SK-N-SH (cell line): ENCODE data around the gene ARHGDIB. TPM values are rescaled to one million over a fixed set of nuclear protein-coding genes. Genes with fewer than 3 reads are reported as not detected.

Experiments used
- CTCF ChIA-PET: fragments of 300-600, 350-600 bp; formaldehyde crosslinking; extraction: SDS; loops from one replicate; lab custom pipeline; 2021; lab: Yijun Ruan, JAX
- POLR2A ChIA-PET: fragments of 350-600 bp; sonication (Branson Sonifier 250); formaldehyde crosslinking; extraction: SDS; loops from one replicate; lab custom pipeline; 2020; ENCODE audit warnings: antibody characterized with exemption, inconsistent platforms; lab: Yijun Ruan, JAX
- DNase-seq: peaks from one replicate; pipeline ENCODE4 v3.0.0; 2012
- H2AFZ ChIP-seq: fragments of 200-600 bp; sonication (generic); 2 replicates; pipeline ENCODE4 v1.8.1; 2016; ENCODE audit warnings: antibody characterized with exemption, mild to moderate bottlenecking, low read depth
- H3F3A ChIP-seq: fragments of 200-600 bp; sonication (generic); replicated peaks from 2 replicates; pipeline ENCODE3; 2016; ENCODE audit warnings: antibody characterized with exemption, mild to moderate bottlenecking; ENCODE audit not compliant: insufficient read depth
- H3K27ac ChIP-seq, 2 experiments: fragments of 200-500 bp in 1 of 2; fragments of 200-600 bp in 1 of 2; sonication (Bioruptor generic) in 1 of 2; sonication (generic), shearing (Covaris generic) in 1 of 2; 2 replicates each; pipeline versions ENCODE4 v1.5.1 to v1.6.1; 2014 to 2016; ENCODE audit warnings: low read depth in 2 of 2, inconsistent platforms in 1 of 2, low read length in 1 of 2, mild to moderate bottlenecking in 1 of 2, mixed read lengths in 1 of 2
- H3K27me3 ChIP-seq: fragments of 200-600 bp; sonication (generic), shearing (Covaris generic); 2 replicates; pipeline ENCODE4 v1.6.1; 2016; ENCODE audit warnings: mixed run types; ENCODE audit not compliant: insufficient read depth
- H3K36me3 ChIP-seq, 2 experiments: fragments of 200-500 bp in 1 of 2; fragments of 200-600 bp in 1 of 2; sonication (Bioruptor generic) in 1 of 2; sonication (generic) in 1 of 2; replicated peaks in 1 of 2; 2 replicates each; pipeline versions ENCODE3 to v1.5.1; 2014 to 2016; ENCODE audit warnings: low read length in 1 of 2, mild to moderate bottlenecking in 1 of 2; ENCODE audit not compliant: insufficient read depth in 2 of 2, control insufficient read depth in 1 of 2
- H3K4me1 ChIP-seq, 2 experiments: fragments of 200-500 bp in 1 of 2; fragments of 200-600 bp in 1 of 2; sonication (Bioruptor generic) in 1 of 2; sonication (generic), shearing (Covaris generic) in 1 of 2; 2 replicates each; pipeline versions ENCODE4 v1.5.1 to v1.6.1; 2014 to 2016; ENCODE audit warnings: low read depth in 1 of 2, low read length in 1 of 2, mixed run types in 1 of 2; ENCODE audit not compliant: insufficient read depth in 2 of 2, control insufficient read depth in 1 of 2
- H3K4me2 ChIP-seq: fragments of 200-600 bp; sonication (generic), shearing (Covaris generic); 2 replicates; pipeline ENCODE4 v1.6.1; 2017; ENCODE audit warnings: mixed run types
- H3K4me3 ChIP-seq, 2 experiments: fragments of 200-500 bp in 1 of 2; fragments of 200-600 bp in 1 of 2; sonication (Bioruptor generic) in 1 of 2; sonication (generic), shearing (Covaris generic) in 1 of 2; 2 replicates each; pipeline versions ENCODE4 v1.5.1 to v1.8.1; 2014 to 2016; ENCODE audit warnings: low read depth in 2 of 2, inconsistent platforms in 1 of 2, low read length in 1 of 2, mild to moderate bottlenecking in 1 of 2, mixed read lengths in 1 of 2, moderate library complexity in 1 of 2
- H3K79me2 ChIP-seq: fragments of 200-600 bp; sonication (generic); 2 replicates; pipeline ENCODE4 v1.8.1; 2017; ENCODE audit warnings: mild to moderate bottlenecking; ENCODE audit not compliant: insufficient read depth
- H3K9ac ChIP-seq: fragments of 200-600 bp; sonication (generic); 2 replicates; pipeline ENCODE4 v1.6.1; 2017; ENCODE audit warnings: mixed run types
- H3K9me2 ChIP-seq: fragments of 200-600 bp; sonication (generic); 2 replicates; pipeline ENCODE4 v1.6.1; 2017; ENCODE audit warnings: mixed run types
- H3K9me3 ChIP-seq: fragments of 200-600 bp; sonication (generic); 2 replicates; pipeline ENCODE4 v1.6.1; 2017; ENCODE audit warnings: mixed run types, mild to moderate bottlenecking, moderate library complexity
- H4K20me1 ChIP-seq: fragments of 200-600 bp; sonication (generic); 2 replicates; pipeline ENCODE4 v1.6.1; 2017; ENCODE audit warnings: mild to moderate bottlenecking, mixed run types; ENCODE audit not compliant: insufficient read depth
- CHD2 ChIP-seq: fragments of 150-350 bp; IDR thresholded peaks from 2 replicates; pipeline ENCODE4 v1.6.1; 2018; ENCODE audit warnings: low read length; ENCODE audit not compliant: partially characterized antibody
- CTCF ChIP-seq: fragments of 200-600 bp; sonication (generic); IDR thresholded peaks from 2 replicates; pipeline ENCODE4 v1.6.1; 2017; ENCODE audit warnings: antibody characterized with exemption, mild to moderate bottlenecking, moderate library complexity
- ELF1 ChIP-seq: IDR thresholded peaks from 2 replicates; pipeline ENCODE4 v1.4.0; 2012
- FOSL2 ChIP-seq: IDR thresholded peaks from 2 replicates; pipeline ENCODE4 v1.4.0; 2012; ENCODE audit warnings: low read depth, mild to moderate bottlenecking, moderate library complexity, borderline replicate concordance
- FOXM1 ChIP-seq: IDR thresholded peaks from 2 replicates; pipeline ENCODE4 v1.4.0; 2012; ENCODE audit warnings: low read depth, mild to moderate bottlenecking
- GABPA ChIP-seq: IDR thresholded peaks from 2 replicates; pipeline ENCODE4 v1.4.0; 2012; ENCODE audit warnings: low read depth, mild to moderate bottlenecking
- MAX ChIP-seq: IDR thresholded peaks from 2 replicates; pipeline ENCODE4 v1.4.0; 2012; ENCODE audit warnings: low read depth
- NRF1 ChIP-seq: IDR thresholded peaks from 2 replicates; pipeline ENCODE4 v1.6.1; 2012; ENCODE audit warnings: low read depth, mild to moderate bottlenecking, low read length
- POLR2AphosphoS5 ChIP-seq: IDR thresholded peaks from 2 replicates; pipeline ENCODE4 v1.6.1; 2012; ENCODE audit warnings: low read depth, low read length
- RCOR1 ChIP-seq: fragments of 150-350 bp; IDR thresholded peaks from 2 replicates; pipeline ENCODE4 v1.6.1; 2017; ENCODE audit warnings: antibody characterized with exemption, low read length
- TEAD4 ChIP-seq: IDR thresholded peaks from 2 replicates; pipeline ENCODE4 v1.4.0; 2012; ENCODE audit warnings: mild to moderate bottlenecking, borderline replicate concordance; ENCODE audit not compliant: insufficient read depth
- YY1 ChIP-seq: IDR thresholded peaks from 2 replicates; pipeline ENCODE4 v1.4.0; 2012; ENCODE audit warnings: low read depth, mild to moderate bottlenecking
- ZBTB33 ChIP-seq: IDR thresholded peaks from 2 replicates; pipeline ENCODE4 v1.4.0; 2012; ENCODE audit warnings: low read depth, borderline replicate concordance
- WGBS: methylation state at CpG from one replicate; pipeline ENCODE4 v1.1.6; 2017; ENCODE audit warnings: low lambda C conversion rate; 5-methylcytosine and 5-hydroxymethylcytosine counted together
- polyA plus RNA-seq, 3 experiments: library from polyadenylated mRNA; depleted of rRNA; stranded (reverse); fragments of >200 nt; gene quantifications; 2 replicates each; pipeline ENCODE4 v1.2.3, GENCODE V29; 2012

ARHGDIB gene
- polyA plus RNA-seq, 1 of the 3 experiments (the other 2 are of a cell fraction): 362 TPM

GRCh38 chr12:14911131-14911530 is 50.3 kb downstream of the ARHGDIB start:
- Histone ChIP-seq H3K9ac (no peak overlapping the region), H3K36me3 (no peaks in the 10 kb centered on the region), H3K27me3 (no peaks in the 10 kb centered on the region), H3K27ac (0 out of 4 replicates have a peak overlapping the region, but pooled peaks of 1 of the 2 experiments have one; percentile 52), H3K9me2 (no peaks in the 10 kb centered on the region), H3K4me3 (no peak overlapping the region), H3K4me1 (no peaks in the 10 kb centered on the region), H3K9me3 (no peaks in the 10 kb centered on the region), H2AFZ (no peak overlapping the region), H3F3A (no peaks in the 10 kb centered on the region), H3K4me2 (no peak overlapping the region), H4K20me1 (no peaks in the 10 kb centered on the region), H3K79me2 (no peaks in the 10 kb centered on the region)
- ChIA-PET POLR2A (no interaction called here), CTCF (interaction anchor here (1.2 kb wide), 1 partner anchor 25 kb away, joined by 3 read pairs; no protein-coding TSS in a partner anchor)
- no peak for TF ChIP-seq YY1
- no peak for TF ChIP-seq CTCF
- no peak for TF ChIP-seq CHD2
- no peak for TF ChIP-seq FOXM1
- no peak for TF ChIP-seq RCOR1
- no peak for TF ChIP-seq MAX
- TF ChIP-seq GABPA: no peak
- TF ChIP-seq POLR2AphosphoS5: no peak
- TF ChIP-seq TEAD4: no peak
- TF ChIP-seq NRF1: no peak
- TF ChIP-seq ELF1: no peak
- DNase-seq: no peak
- WGBS: 49% methylated on average over 2 of the region's 2 CpGs

GRCh38 chr12:14910090-14910915 is 51.1 kb downstream of the ARHGDIB start:
- H3K9me2 ChIP-seq: no peaks in the 10 kb centered on the region
- ChIA-PET CTCF (interaction anchor here (0.6 to 1.2 kb wide), 3 partner anchors 9 to 99 kb away, joined by 3 read pairs; no protein-coding TSS in a partner anchor), POLR2A (no interaction called here)
- peak overlapping the region; percentile 76; the same call in 1 of the 2 replicates for H2AFZ ChIP-seq
- H3K4me3 ChIP-seq: no peak overlapping the region
- peak overlapping the region in 1 of 2 experiments; percentile 52; a peak in 2 of 4 replicates for H3K27ac ChIP-seq
- no peaks in the 10 kb centered on the region for H3K27me3 ChIP-seq
- H3F3A ChIP-seq: no peaks in the 10 kb centered on the region
- no peak overlapping the region; the same call in 1 of the 2 replicates for H3K9ac ChIP-seq
- DNase-seq: no peak
- peak overlapping the region; percentile 7; the same call in 1 of the 2 replicates for H3K4me2 ChIP-seq
- no peaks in the 10 kb centered on the region for H3K4me1 ChIP-seq
- H3K9me3 ChIP-seq: no peaks in the 10 kb centered on the region
- WGBS: 49% methylated on average over 5 of the region's 5 CpGs
- H4K20me1 ChIP-seq: no peaks in the 10 kb centered on the region
- H3K36me3 ChIP-seq: no peaks in the 10 kb centered on the region
- TF ChIP-seq FOSL2 (peak; percentile 36; the same call in 1 of the 2 replicates), ZBTB33 (no peak)
- H3K79me2 ChIP-seq: no peaks in the 10 kb centered on the region
